ENCODE data around the gene BCL2L15.

Gene BCL2L15

GRCh38 chr1:113930499-113931161 is 43.2 kb upstream of the BCL2L15 start:
- peak overlapping the region; percentile 95 for H3K4me3 ChIP-seq
- DNase-seq (ENCODE audit: low spot score) = peak; percentile 75
- TF ChIP-seq CTCF (IDR thresholded peaks at IDR 0.05) = no peak
- peak overlapping the region; percentile 91 to 98 for H3K27ac ChIP-seq

GRCh38 chr1:113929750-113930498 is 42.5 kb upstream of the BCL2L15 start:
- no peak for TF ChIP-seq CTCF (IDR thresholded peaks at IDR 0.05)
- Histone ChIP-seq H3K4me3 (peak overlapping the region; percentile 95), H3K27ac (peak overlapping the region; percentile 91 to 98)
- DNase-seq (ENCODE audit: low spot score) = peak; percentile 82

GRCh38 chr1:113928941-113929749 is 41.8 kb upstream of the BCL2L15 start, which contains the start of gene HIPK1:
HIPK1 (plus strand) TSS chr1:113929324.
- Histone ChIP-seq H3K27ac (peak within 1 kb of the TSS; percentile 91 to 98), H3K4me3 (peak within 1 kb of the TSS; percentile 95)
- DNase-seq (ENCODE audit: low spot score) = peak; percentile 96
- no peak for TF ChIP-seq CTCF (IDR thresholded peaks at IDR 0.05)

GRCh38 chr1:113928187-113928930 is 41.0 kb upstream of the BCL2L15 start:
- DNase-seq (ENCODE audit: low spot score) = no peak
- TF ChIP-seq CTCF (IDR thresholded peaks at IDR 0.05) = no peak
- Histone ChIP-seq H3K4me3 (peak overlapping the region; percentile 95), H3K27ac (peak overlapping the region; percentile 91 to 98)

- Histone ChIP-seq H3K27ac (no peak overlapping the region), H3K4me3 (no peak overlapping the region)
- TF ChIP-seq CTCF (IDR thresholded peaks at IDR 0.05) = no peak
- no peak for DNase-seq (ENCODE audit: low spot score)
Measured at GRCh38 chr1:113924473-113924872, 37.1 kb upstream of the BCL2L15 start.

- H3K27ac ChIP-seq = no peak overlapping the region
- no peak for DNase-seq (ENCODE audit: low spot score)
- TF ChIP-seq CTCF (IDR thresholded peaks at IDR 0.05) = no peak
- H3K4me3 ChIP-seq = no peak overlapping the region
Measured at GRCh38 chr1:113922957-113923356, 35.6 kb upstream of the BCL2L15 start.
